Common myeloid progenitor, CD34-positive (primary cell): Measurements from ENCODE around the gene NAB2.
"Not testable (repeated sequence)": the region's sequence is repeated elsewhere in the genome, so short reads cannot be mapped to it uniquely, and the experiment has no call there.

Experiments used
- CTCF ChIA-PET: fragments of 350-600 bp; sonication (Branson Sonifier 250); formaldehyde crosslinking; loops from one replicate; lab custom pipeline; 2021; ENCODE audit warnings: antibody characterized with exemption; lab: Charles Lee
- POLR2A ChIA-PET: fragments of 350-600 bp; sonication (Branson Sonifier 250); formaldehyde crosslinking; loops from one replicate; lab custom pipeline; 2021; ENCODE audit warnings: antibody characterized with exemption; lab: Charles Lee
- DNase-seq, 3 donors: peaks; one replicate each; pipeline versions ENCODE4 v3.0.0 to v3.0.0-alpha.2; 2013
- H3K27ac ChIP-seq, 2 experiments: 1 replicate in 1 of 2; 2 replicates in 1 of 2; pipeline ENCODE4 v1.7.0; 2013; ENCODE audit warnings: inconsistent platforms in 2 of 2, low read length in 2 of 2, mild to moderate bottlenecking in 2 of 2, low read depth in 1 of 2, moderate library complexity in 1 of 2; ENCODE audit not compliant: severe bottlenecking in 2 of 2, insufficient read depth in 1 of 2, poor library complexity in 1 of 2
- H3K27me3 ChIP-seq, 5 experiments: replicated peaks in 2 of 5; 1 replicate in 3 of 5; 2 replicates in 2 of 5; pipeline versions ENCODE4 v1.6.1 to v1.7.0; 2013; ENCODE audit warnings: low read length in 4 of 5, mild to moderate bottlenecking in 2 of 5, moderate library complexity in 2 of 5, inconsistent platforms in 1 of 5; ENCODE audit not compliant: insufficient read depth in 5 of 5, control insufficient read depth in 4 of 5
- H3K36me3 ChIP-seq, 4 experiments: 1 replicate in 2 of 4; 2 replicates in 2 of 4; pipeline versions ENCODE4 v1.6.1 to v1.7.0; 2013; ENCODE audit warnings: low read length in 3 of 4, control low read depth in 1 of 4, mild to moderate bottlenecking in 1 of 4; ENCODE audit not compliant: control insufficient read depth in 4 of 4, insufficient read depth in 4 of 4
- H3K4me1 ChIP-seq, 4 experiments: 1 replicate in 3 of 4; 2 replicates in 1 of 4; pipeline versions ENCODE4 v1.6.1 to v1.7.1; 2013; ENCODE audit warnings: low read length in 3 of 4, mild to moderate bottlenecking in 3 of 4, control low read depth in 1 of 4, inconsistent platforms in 1 of 4, moderate library complexity in 1 of 4; ENCODE audit not compliant: control insufficient read depth in 4 of 4, insufficient read depth in 4 of 4; ENCODE audit errors: control extremely low read depth in 1 of 4
- H3K4me3 ChIP-seq, 7 experiments: 1 replicate in 4 of 7; 2 replicates in 3 of 7; pipeline versions ENCODE4 v1.5.1 to v1.7.0; 2013; ENCODE audit warnings: mild to moderate bottlenecking in 7 of 7, low read length in 6 of 7, moderate library complexity in 6 of 7, inconsistent platforms in 2 of 7, low read depth in 2 of 7, control low read depth in 1 of 7; ENCODE audit not compliant: insufficient read depth in 4 of 7, control insufficient read depth in 1 of 7; ENCODE audit errors: extremely low read depth in 1 of 7
- H3K9me3 ChIP-seq, 5 experiments: 1 replicate in 4 of 5; 2 replicates in 1 of 5; pipeline versions ENCODE4 v1.6.1 to v1.7.1; 2013; ENCODE audit warnings: low read length in 4 of 5, mild to moderate bottlenecking in 2 of 5, inconsistent platforms in 1 of 5, low read depth in 1 of 5, moderate library complexity in 1 of 5; ENCODE audit not compliant: control insufficient read depth in 4 of 5, insufficient read depth in 2 of 5; ENCODE audit errors: control extremely low read depth in 1 of 5
- WGBS: methylation state at CpG from one replicate; pipeline ENCODE4 v1.1.5; 2013; ENCODE audit not compliant: insufficient coverage; 5-methylcytosine and 5-hydroxymethylcytosine counted together

NAB2 gene

DNA sequence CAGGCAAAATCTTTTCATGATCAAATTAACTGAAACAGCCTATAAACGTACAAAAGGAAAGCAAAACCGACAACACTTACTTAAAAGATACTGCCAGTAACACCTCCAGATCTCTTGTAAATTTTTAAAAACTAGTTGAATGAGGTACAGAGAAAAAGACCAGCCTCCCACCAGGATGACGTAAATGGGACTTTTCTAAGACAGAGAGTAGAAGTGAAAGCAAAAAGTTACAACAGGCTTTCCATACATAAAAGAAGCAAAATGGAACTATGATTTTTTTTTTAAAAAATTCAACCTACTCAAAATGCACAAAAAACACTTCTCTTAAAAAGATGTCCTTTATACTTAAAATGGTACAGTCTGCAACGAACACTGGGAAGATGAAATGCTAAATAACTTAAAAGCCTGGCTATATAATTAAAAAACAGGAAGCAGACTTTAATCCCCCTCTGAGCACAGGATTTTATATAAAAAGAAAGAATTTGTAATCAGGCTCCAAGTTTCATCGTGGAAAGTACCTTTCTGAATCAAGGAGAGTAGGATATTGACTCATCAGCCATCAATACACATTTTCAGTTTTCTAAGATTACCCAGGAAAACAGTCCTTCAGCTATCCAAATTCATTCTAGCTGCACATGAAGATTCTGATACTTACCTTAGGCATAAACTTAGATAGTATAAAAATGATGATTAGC, 24.8 kb upstream of the NAB2 start:
- H3K9me3 ChIP-seq, result no peaks in the 10 kb centered on the region
- H3K27ac ChIP-seq, result peak overlapping the region; percentile 27 to 29
- no CpG with 5 or more reads among the region's 5 CpGs for WGBS
- DNase-seq, result peak in 2 of 3 donors; percentile 56 to 74
- no peaks in the 10 kb centered on the region for H3K27me3 ChIP-seq
- peaks cover 0 to 9% (median 0%) of the 10 kb centered on the region in 4 experiments for H3K4me1 ChIP-seq
- ChIA-PET POLR2A (no interaction called here), CTCF (interaction anchor here (1.6 to 29.8 kb wide), 10 partner anchors 9 to 309 kb away, joined by 4 to 835 read pairs (median 11); partner anchors contain the start of genes NAB2, STAT6, TAC3 and ZBTB39)
- H3K36me3 ChIP-seq, result peaks cover 10 to 47% (median 22%) of the 10 kb centered on the region in 4 experiments
- peak overlapping the region in 1 of 7 experiments; percentile 34 for H3K4me3 ChIP-seq

GRCh38 chr12:57066245-57066644, 22.7 kb upstream of the NAB2 start:
- POLR2A ChIA-PET, result no interaction called here
- H3K4me1 ChIP-seq, result peaks cover 0 to 15% (median 6%) of the 10 kb centered on the region in 4 experiments
- CTCF ChIA-PET, result interaction anchor here (1.4 to 29.8 kb wide), 4 partner anchors 14 to 58 kb away, joined by 4 to 835 read pairs (median 14); partner anchors contain the start of genes NAB2 and STAT6
- WGBS, result 95% methylated on average over 2 of the region's 2 CpGs
- H3K27ac ChIP-seq, result no peak overlapping the region
- H3K9me3 ChIP-seq, result no peaks in the 10 kb centered on the region
- no peak overlapping the region for H3K4me3 ChIP-seq
- no peaks in the 10 kb centered on the region for H3K27me3 ChIP-seq
- peaks cover 3 to 43% (median 16%) of the 10 kb centered on the region in 4 experiments for H3K36me3 ChIP-seq
- DNase-seq, result no peak

DNA sequence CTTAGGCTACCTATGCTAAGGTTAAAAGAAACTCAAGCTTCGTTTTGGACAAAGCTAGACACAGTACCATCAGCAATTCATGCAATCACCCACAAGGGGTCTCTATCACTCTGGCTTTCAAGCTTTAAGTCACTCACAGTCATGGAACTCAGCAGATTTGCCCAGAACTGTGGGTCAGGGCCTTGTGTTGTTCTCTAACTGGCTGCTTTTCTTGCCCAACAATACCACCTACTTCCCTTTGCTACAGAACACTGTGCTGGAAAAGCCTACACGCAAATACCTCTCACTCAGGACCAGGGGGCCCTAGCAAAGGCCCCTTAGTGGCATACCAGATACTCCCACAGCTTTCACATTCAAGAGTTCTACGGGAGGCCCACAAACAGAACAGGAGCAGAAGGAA, 19.4 kb upstream of the NAB2 start:
- no peaks in the 10 kb centered on the region for H3K27me3 ChIP-seq
- no peaks in the 10 kb centered on the region for H3K9me3 ChIP-seq
- H3K36me3 ChIP-seq, result peaks cover 3 to 48% (median 18%) of the 10 kb centered on the region in 4 experiments
- H3K4me1 ChIP-seq, result peaks cover 0 to 9% (median 6%) of the 10 kb centered on the region in 4 experiments
- 0% methylated on average over 2 of the region's 3 CpGs for WGBS
- CTCF ChIA-PET, result interaction anchor here (0.8 to 29.8 kb wide), 17 partner anchors 11 to 111 kb away, joined by 3 to 835 read pairs (median 6); partner anchors contain the start of genes NAB2, NEMP1 and STAT6
- no peak overlapping the region for H3K4me3 ChIP-seq
- H3K27ac ChIP-seq, result peak overlapping the region in 1 of 2 experiments; percentile 68
- POLR2A ChIA-PET, result interaction anchor here (0.8 to 2.4 kb wide), 4 partner anchors 19 to 42 kb away, joined by 3 to 23 read pairs (median 6); partner anchors contain the start of genes NAB2 and STAT6
- peak; percentile 89 to 94 (median 93) for DNase-seq

DNA sequence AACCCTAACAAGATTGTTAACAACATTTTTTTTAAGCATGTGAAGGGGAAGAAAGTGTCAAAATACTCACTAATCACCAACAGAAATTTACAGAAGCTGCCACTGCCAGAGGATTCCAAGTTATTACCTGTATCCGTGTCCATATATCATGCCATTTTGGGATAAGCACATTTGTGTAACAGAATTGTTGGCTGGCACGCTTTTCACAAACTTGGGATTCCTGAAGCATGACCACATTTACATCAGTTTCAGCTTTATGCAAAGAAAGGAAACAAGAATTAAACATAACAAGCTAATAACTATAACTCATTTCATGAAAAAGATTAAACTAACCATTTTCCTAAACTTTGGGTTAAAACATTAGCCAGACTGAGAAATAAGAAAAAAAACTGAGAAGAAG, 16.3 kb upstream of the NAB2 start:
- Histone ChIP-seq H3K27ac (no peak overlapping the region), H3K27me3 (no peaks in the 10 kb centered on the region), H3K36me3 (peaks cover 0 to 38% (median 14%) of the 10 kb centered on the region in 4 experiments), H3K9me3 (no peaks in the 10 kb centered on the region), H3K4me1 (peaks cover 0 to 11% (median 9%) of the 10 kb centered on the region in 4 experiments), H3K4me3 (no peak overlapping the region)
- DNase-seq, result no peak
- 100% methylated on average over 2 of the region's 2 CpGs for WGBS
- CTCF ChIA-PET, result interaction anchor here (0.6 to 29.8 kb wide), 8 partner anchors 8 to 116 kb away, joined by 3 to 835 read pairs (median 6); partner anchors contain the start of genes NAB2 and STAT6
- POLR2A ChIA-PET, result interaction anchor here (0.6 kb wide), 1 partner anchor 39 kb away, joined by 8 read pairs; the partner anchor contains the start of gene STAT6

DNA sequence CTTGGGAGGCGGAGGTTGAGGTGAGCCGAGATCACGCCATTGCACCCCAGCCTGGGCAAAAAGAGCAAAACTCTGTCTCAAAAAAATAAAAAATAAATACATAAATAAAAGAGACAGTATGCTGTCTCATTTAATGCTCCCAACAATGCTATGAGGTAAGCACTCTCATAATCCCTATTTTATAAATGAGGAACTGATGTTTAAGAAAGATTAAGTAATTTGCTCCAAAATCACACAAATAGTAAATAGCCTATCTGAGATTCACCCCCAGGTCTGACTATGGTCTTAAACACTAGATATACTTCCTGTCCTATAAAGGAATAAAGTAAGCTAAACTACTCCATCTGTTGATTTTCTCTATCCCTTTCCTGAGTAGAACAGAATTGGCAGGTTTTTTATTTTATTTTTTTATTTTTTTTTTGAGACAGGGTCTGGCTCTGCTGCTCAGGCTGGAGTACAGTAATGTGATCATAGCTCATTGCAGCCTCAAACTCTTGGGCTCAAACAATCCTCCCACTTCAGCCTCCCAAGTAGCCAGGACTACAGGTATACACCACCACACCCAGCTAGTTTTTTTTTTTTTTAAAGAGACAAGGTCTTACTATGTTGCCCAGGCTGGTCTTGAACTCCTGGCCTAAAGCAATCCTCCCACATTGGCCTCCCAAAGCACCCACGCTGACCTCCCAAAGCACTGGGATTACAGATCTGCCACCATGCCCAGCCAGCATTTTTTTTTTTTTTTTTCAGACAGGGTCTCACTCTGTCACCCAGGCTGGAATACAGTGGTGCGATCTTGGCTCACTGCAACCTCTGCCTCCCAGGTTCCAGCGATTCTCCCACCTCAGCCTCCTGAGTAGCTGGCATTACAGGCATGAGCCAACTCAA, 15.1 kb upstream of the NAB2 start:
- WGBS, result no CpG with 5 or more reads among the region's 6 CpGs
- not testable (repeated sequence) for H3K27me3 ChIP-seq, H3K9me3 ChIP-seq, H3K27ac ChIP-seq, H3K4me3 ChIP-seq, DNase-seq
- Histone ChIP-seq H3K36me3 (peaks cover 0 to 28% (median 10%) of the 10 kb centered on the region in 4 experiments), H3K4me1 (peaks cover 0 to 15% (median 13%) of the 10 kb centered on the region in 4 experiments)
- CTCF ChIA-PET, result interaction anchor here (0.9 to 29.8 kb wide), 7 partner anchors 9 to 65 kb away, joined by 3 to 835 read pairs (median 6); partner anchors contain the start of genes NAB2 and STAT6
- POLR2A ChIA-PET, result interaction anchor here (0.9 kb wide), 1 partner anchor 14 kb away, joined by 3 read pairs; no protein-coding TSS in a partner anchor

DNA sequence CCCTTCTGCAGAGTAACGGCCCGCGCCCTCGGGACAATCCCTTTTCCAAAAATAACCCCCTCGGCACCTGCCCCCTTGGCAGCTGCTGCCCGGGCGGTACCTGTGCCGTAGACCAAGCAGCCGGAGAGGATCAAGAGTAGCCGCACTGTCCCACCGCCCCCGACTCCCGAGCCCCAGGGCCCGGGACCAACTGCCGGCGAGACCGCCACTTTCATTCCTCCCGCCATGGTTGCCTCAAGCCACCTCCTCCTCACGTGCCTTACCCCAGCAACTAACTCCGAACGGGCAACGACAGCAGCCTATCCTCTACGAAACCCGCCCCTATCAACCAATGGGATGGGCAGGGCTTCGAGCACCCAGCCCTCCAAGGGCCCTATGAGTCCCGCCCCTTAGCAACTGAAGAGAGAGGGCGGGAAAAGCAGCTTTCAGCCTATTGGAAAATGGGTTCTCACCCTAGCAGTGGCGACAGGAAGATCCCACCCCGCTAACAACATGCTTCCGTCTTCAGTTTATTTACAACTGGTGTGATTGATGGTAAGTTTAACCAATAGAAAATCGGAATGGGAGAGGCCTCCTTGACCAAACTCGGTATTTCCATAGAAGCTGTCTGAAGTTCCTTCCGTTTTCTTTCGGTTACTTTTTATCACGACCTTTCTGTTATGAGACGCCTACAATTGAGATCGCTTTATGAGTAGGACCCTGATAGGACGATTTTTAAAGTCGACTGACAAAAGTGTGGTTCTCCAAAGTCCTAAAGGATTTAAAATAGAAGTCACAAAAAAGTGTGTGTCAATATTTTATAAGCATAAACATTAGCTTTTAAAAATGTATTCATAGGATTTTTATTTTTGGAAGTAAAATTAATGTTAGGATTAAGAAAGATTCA, 10.2 kb upstream of the NAB2 start, which contains the start of gene NEMP1:
NEMP1 (minus strand) TSS at position 273 of the 886 bp plus-strand sequence; CDS start at position 227, 46 bp downstream.
- Histone ChIP-seq H3K4me1 (peaks cover 7 to 27% (median 22%) of the 10 kb centered on the region in 4 experiments), H3K36me3 (peaks cover 0 to 2% (median 0%) of the 10 kb centered on the region in 4 experiments), H3K27me3 (no peaks in the 10 kb centered on the region), H3K9me3 (no peaks in the 10 kb centered on the region), H3K27ac (peak within 1 kb of the TSS; percentile 70 to 90), H3K4me3 (peak within 1 kb of the TSS; percentile 41 to 96 (median 92))
- DNase-seq, result peak; percentile 100
- ChIA-PET POLR2A (interaction anchor here (0.6 to 4.8 kb wide), 5 partner anchors 10 to 442 kb away, joined by 3 to 45 read pairs (median 5); partner anchors contain the start of genes NAB2 and STAT6), CTCF (interaction anchor here (1.2 to 29.8 kb wide), 6 partner anchors 8 to 77 kb away, joined by 3 to 835 read pairs (median 10); partner anchors contain the start of genes NAB2 and STAT6)
- 0% methylated on average over 20 of the region's 39 CpGs for WGBS
